Lower lobe of right lung (tissue), 2 donors: ENCODE data around the gene NPHS1. TPM values are rescaled to one million over a fixed set of nuclear protein-coding genes. Genes with fewer than 3 reads are reported as not detected.

Experiments used
- ATAC-seq, 2 donors: fragments of 200-7000 bp; cut with Tn5 transposase; one replicate each; pipeline ENCODE4 v1.9.1; 2020 to 2022; ENCODE audit warnings: mild to moderate bottlenecking in 2 of 2, moderate library complexity in 2 of 2
- DNase-seq: peaks from one replicate; pipeline ENCODE4 v3.0.0-alpha.2; 2020
- H3K27ac ChIP-seq: fragments of 200-600 bp; one replicate; pipeline ENCODE4 v1.8.0; 2022
- H3K27me3 ChIP-seq: fragments of 200-600 bp; one replicate; pipeline ENCODE4 v1.8.0; 2022; ENCODE audit warnings: low read depth
- H3K36me3 ChIP-seq: fragments of 200-600 bp; one replicate; pipeline ENCODE4 v1.8.0; 2022; ENCODE audit warnings: mild to moderate bottlenecking
- H3K4me1 ChIP-seq: fragments of 200-600 bp; one replicate; pipeline ENCODE4 v1.8.0; 2022
- H3K4me3 ChIP-seq: fragments of 200-600 bp; one replicate; pipeline ENCODE4 v1.8.0; 2022; ENCODE audit warnings: mild to moderate bottlenecking
- H3K9me3 ChIP-seq: fragments of 200-600 bp; one replicate; pipeline ENCODE4 v1.8.0; 2022
- intact Hi-C: fragments of 100-400 bp; cut with DNase I; formaldehyde crosslinking; loops from one replicate; pipeline ENCODE4 v1.11.0; 2022
- total RNA-seq: library from RNA; stranded (reverse); fragmentation: NEBNext Ultra II Directional; extraction: Animal tissue kit (Norgen Biotek cat#: 25700); gene quantifications from one replicate; pipeline ENCODE4 v1.2.1, GENCODE V29; 2021
- TF ChIP-seq, protein P1 (sequence below): fragments of 200-600 bp; IDR thresholded peaks from one replicate; pipeline ENCODE4 v1.8.0; 2022; ENCODE audit warnings: antibody characterized with exemption, mild to moderate bottlenecking
- donor health status: DM: no; HTN: yes; CAD: no; lungs with severe emphysema.

Gene NPHS1
- total RNA-seq, 1 donor from 2014 or later: not detected

GRCh38 chr19:35813043-35813890 lies 39.0 kb downstream of the NPHS1 start:
- TF ChIP-seq, protein P1, sequence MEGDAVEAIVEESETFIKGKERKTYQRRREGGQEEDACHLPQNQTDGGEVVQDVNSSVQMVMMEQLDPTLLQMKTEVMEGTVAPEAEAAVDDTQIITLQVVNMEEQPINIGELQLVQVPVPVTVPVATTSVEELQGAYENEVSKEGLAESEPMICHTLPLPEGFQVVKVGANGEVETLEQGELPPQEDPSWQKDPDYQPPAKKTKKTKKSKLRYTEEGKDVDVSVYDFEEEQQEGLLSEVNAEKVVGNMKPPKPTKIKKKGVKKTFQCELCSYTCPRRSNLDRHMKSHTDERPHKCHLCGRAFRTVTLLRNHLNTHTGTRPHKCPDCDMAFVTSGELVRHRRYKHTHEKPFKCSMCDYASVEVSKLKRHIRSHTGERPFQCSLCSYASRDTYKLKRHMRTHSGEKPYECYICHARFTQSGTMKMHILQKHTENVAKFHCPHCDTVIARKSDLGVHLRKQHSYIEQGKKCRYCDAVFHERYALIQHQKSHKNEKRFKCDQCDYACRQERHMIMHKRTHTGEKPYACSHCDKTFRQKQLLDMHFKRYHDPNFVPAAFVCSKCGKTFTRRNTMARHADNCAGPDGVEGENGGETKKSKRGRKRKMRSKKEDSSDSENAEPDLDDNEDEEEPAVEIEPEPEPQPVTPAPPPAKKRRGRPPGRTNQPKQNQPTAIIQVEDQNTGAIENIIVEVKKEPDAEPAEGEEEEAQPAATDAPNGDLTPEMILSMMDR: no peak
- Histone ChIP-seq H3K27me3 (peaks cover 15% of the 10 kb centered on the region), H3K27ac (no peak overlapping the region), H3K36me3 (no peaks in the 10 kb centered on the region), H3K4me1 (no peaks in the 10 kb centered on the region), H3K9me3 (no peaks in the 10 kb centered on the region), H3K4me3 (no peak overlapping the region)
- DNase-seq (no peak), ATAC-seq (no peak)
- intact Hi-C loops: no loop called here

DNA sequence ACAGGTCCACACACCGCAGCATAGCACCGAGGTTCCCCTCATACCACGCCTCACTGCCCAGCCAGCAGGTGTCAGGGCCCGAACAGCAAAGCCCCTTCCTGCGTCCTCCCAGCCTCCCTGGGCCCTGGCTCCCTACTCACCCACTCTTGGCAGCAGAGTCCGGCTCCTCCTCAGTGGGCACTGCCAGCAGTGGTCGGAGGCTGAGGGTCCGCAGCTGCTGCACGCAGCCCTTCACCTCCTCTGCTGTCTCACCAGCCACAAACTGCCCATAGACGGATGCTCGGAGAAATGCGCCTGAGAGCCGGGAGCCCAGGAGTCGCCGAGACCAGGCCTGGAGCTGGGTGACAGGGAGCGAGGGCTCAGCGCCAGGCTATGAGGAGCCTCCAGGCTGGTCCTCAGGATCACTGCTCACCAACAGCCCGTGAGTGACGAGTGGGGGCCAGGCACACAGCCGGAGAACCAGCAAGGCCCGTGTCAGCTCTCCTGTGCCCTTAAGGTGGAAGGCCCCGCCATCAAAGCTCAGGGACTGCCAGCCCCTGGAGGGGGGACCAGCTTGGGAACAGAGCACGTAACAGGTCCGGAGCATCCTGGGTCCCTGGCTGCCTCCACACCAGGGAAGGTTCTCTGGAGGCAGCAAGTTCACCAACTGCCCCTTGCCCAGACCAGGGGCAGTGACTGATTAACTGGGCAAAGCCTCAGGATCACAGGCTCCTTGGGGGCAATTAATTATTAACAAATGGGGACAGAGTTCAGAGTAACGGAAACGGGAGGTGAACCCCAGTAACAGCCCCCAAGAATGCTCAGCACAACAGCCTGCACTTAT lies 39.9 kb downstream of the NPHS1 start, which contains the start of gene PRODH2:
PRODH2 (minus strand) TSS at position 626 of the 823 bp plus-strand sequence; CDS start at position 586, 40 bp downstream.
- Histone ChIP-seq H3K27me3 (peaks cover 15% of the 10 kb centered on the region), H3K27ac (no peak within 1 kb of the TSS), H3K36me3 (no peaks in the 10 kb centered on the region), H3K9me3 (no peaks in the 10 kb centered on the region), H3K4me3 (no peak within 1 kb of the TSS), H3K4me1 (no peaks in the 10 kb centered on the region)
- intact Hi-C loops: no loop called here
- TF ChIP-seq, protein P1: no peak
- ATAC-seq (no peak), DNase-seq (no peak)

GRCh38 chr19:35811317-35812219 lies 40.7 kb downstream of the NPHS1 start:
- no peaks in the 10 kb centered on the region for H3K4me1 ChIP-seq
- no peaks in the 10 kb centered on the region for H3K36me3 ChIP-seq
- H3K9me3 ChIP-seq: no peaks in the 10 kb centered on the region
- no peak overlapping the region for H3K4me3 ChIP-seq
- intact Hi-C loops: no loop called here
- TF ChIP-seq, protein P1: no peak
- H3K27me3 ChIP-seq: peaks cover 15% of the 10 kb centered on the region
- ATAC-seq (peak in 1 of 2 donors; percentile 47), DNase-seq (no peak)
- no peak overlapping the region for H3K27ac ChIP-seq

DNA sequence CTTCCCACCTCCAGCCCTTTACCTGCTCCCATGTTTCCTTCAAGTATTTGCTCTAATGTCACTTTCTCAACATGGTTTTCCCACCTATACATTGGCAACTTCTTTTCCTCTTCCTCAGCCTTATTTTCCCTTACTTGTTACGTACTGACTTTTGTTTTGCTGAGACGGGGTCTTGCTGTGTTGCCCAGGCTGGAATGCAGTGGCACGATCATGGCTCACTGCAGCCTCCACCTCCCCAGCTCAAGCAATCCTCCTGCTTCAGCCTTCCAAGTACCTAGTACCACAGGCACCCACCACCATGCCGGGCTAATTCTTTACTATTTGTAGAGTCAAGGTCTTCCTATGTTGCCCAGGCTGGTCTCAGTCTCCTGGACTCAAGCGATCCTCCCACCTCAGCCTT lies 44.7 kb downstream of the NPHS1 start:
- Histone ChIP-seq H3K4me3 (no peak overlapping the region), H3K27me3 (peaks cover 12% of the 10 kb centered on the region), H3K4me1 (no peaks in the 10 kb centered on the region)

More for the DNA sequence above, 44.7 kb downstream of the NPHS1 start:
- no peaks in the 10 kb centered on the region for H3K36me3 ChIP-seq
- ATAC-seq (no peak), DNase-seq (no peak)
- no peaks in the 10 kb centered on the region for H3K9me3 ChIP-seq
- TF ChIP-seq, protein P1: no peak
- intact Hi-C loops: no loop called here
- no peak overlapping the region for H3K27ac ChIP-seq
